CD14-positive monocyte (primary cell): Measurements from ENCODE around the gene WDR91. TPM values are rescaled to one million over a fixed set of nuclear protein-coding genes. Genes with fewer than 3 reads are reported as not detected.

Experiments used
- DNase-seq, 3 donors: peaks; one replicate each; pipeline ENCODE4 v3.0.0-alpha.2; 2011 to 2022
- H2AFZ ChIP-seq: 2 replicates; pipeline ENCODE4 v1.6.0; 2012; ENCODE audit warnings: mild to moderate bottlenecking, low read depth, low read length, inconsistent platforms; ENCODE audit not compliant: insufficient read depth, poor library complexity, severe bottlenecking
- H3K27ac ChIP-seq, 2 donors: 1 replicate in 1 of 2; 2 replicates in 1 of 2; pipeline ENCODE4 v1.5.1; 2012 to 2013; ENCODE audit warnings: low read length in 2 of 2, control low read depth in 1 of 2, inconsistent platforms in 1 of 2, low read depth in 1 of 2, mild to moderate bottlenecking in 1 of 2
- H3K27me3 ChIP-seq, 2 donors: one replicate each; pipeline versions ENCODE4 v1.6.0 to v1.6.1; 2011 to 2013; ENCODE audit warnings: low read length in 2 of 2; ENCODE audit not compliant: control insufficient read depth in 2 of 2, insufficient read depth in 2 of 2
- H3K36me3 ChIP-seq, 2 donors: replicated peaks in 1 of 2; 1 replicate in 1 of 2; 2 replicates in 1 of 2; pipeline versions ENCODE4 v1.5.1 to v1.6.1; 2012 to 2013; ENCODE audit warnings: low read length in 2 of 2, control low read depth in 1 of 2, inconsistent platforms in 1 of 2, mild to moderate bottlenecking in 1 of 2; ENCODE audit not compliant: insufficient read depth in 2 of 2, control insufficient read depth in 1 of 2
- H3K4me1 ChIP-seq, 2 donors: 1 replicate in 1 of 2; 2 replicates in 1 of 2; pipeline versions ENCODE4 v1.5.1 to v1.6.1; 2012 to 2013; ENCODE audit warnings: low read length in 2 of 2, control low read depth in 1 of 2, inconsistent platforms in 1 of 2, mild to moderate bottlenecking in 1 of 2, moderate library complexity in 1 of 2; ENCODE audit not compliant: insufficient read depth in 2 of 2, control insufficient read depth in 1 of 2
- H3K4me2 ChIP-seq: replicated peaks from 2 replicates; pipeline ENCODE3; 2012; ENCODE audit warnings: low read length, moderate library complexity, mild to moderate bottlenecking; ENCODE audit not compliant: poor library complexity, severe bottlenecking; ENCODE audit errors: extremely low read depth
- H3K4me3 ChIP-seq, 3 experiments: fragments of 200-600 bp in 1 of 3; sonication (generic) in 1 of 3; replicated peaks in 1 of 3; 1 replicate in 2 of 3; 2 replicates in 1 of 3; pipeline ENCODE4 v1.5.1; 2011 to 2013; ENCODE audit warnings: low read length in 3 of 3, mild to moderate bottlenecking in 3 of 3, control low read depth in 2 of 3, low read depth in 2 of 3, inconsistent platforms in 1 of 3, moderate library complexity in 1 of 3
- H3K79me2 ChIP-seq: 2 replicates; pipeline ENCODE4 v1.6.0; 2012; ENCODE audit warnings: mild to moderate bottlenecking, control low read depth, inconsistent platforms, low read length, moderate library complexity; ENCODE audit not compliant: insufficient read depth
- H3K9ac ChIP-seq: 2 replicates; pipeline ENCODE4 v1.6.0; 2017; ENCODE audit warnings: low read length, mild to moderate bottlenecking; ENCODE audit not compliant: insufficient read depth, poor library complexity, severe bottlenecking
- H3K9me3 ChIP-seq, 2 donors: replicated peaks in 1 of 2; 1 replicate in 1 of 2; 2 replicates in 1 of 2; pipeline versions ENCODE4 v1.5.1 to v1.6.1; 2012 to 2013; ENCODE audit warnings: low read length in 2 of 2, control low read depth in 1 of 2; ENCODE audit not compliant: control insufficient read depth in 1 of 2, insufficient read depth in 1 of 2
- H4K20me1 ChIP-seq: 2 replicates; pipeline ENCODE4 v1.6.0; 2012; ENCODE audit warnings: mild to moderate bottlenecking, low read length, control low read depth, moderate library complexity; ENCODE audit not compliant: insufficient read depth
- H3K27ac Mint-ChIP-seq, 7 donors: one replicate each; pipeline ENCODE4 v1.8.0; 2020; ENCODE audit warnings: mild to moderate bottlenecking in 7 of 7, mixed read lengths in 7 of 7, moderate library complexity in 6 of 7, inconsistent platforms in 2 of 7
- H3K27me3 Mint-ChIP-seq, 3 donors: one replicate each; pipeline ENCODE4 v1.8.0; 2021 to 2022; ENCODE audit warnings: low read depth in 3 of 3, mild to moderate bottlenecking in 3 of 3, mixed read lengths in 3 of 3, moderate library complexity in 3 of 3, inconsistent platforms in 1 of 3
- H3K36me3 Mint-ChIP-seq, 2 donors: one replicate each; pipeline ENCODE4 v1.8.0; 2020; ENCODE audit warnings: mixed read lengths in 2 of 2, inconsistent platforms in 1 of 2, mild to moderate bottlenecking in 1 of 2
- H3K4me1 Mint-ChIP-seq: one replicate; pipeline ENCODE4 v1.8.0; 2020; ENCODE audit warnings: mild to moderate bottlenecking, mixed read lengths
- H3K4me3 Mint-ChIP-seq, 2 donors: one replicate each; pipeline ENCODE4 v1.8.0; 2020; ENCODE audit warnings: mild to moderate bottlenecking in 2 of 2, mixed read lengths in 2 of 2, moderate library complexity in 1 of 2
- H3K9me3 Mint-ChIP-seq, 7 donors: one replicate each; pipeline ENCODE4 v1.8.0; 2020 to 2022; ENCODE audit warnings: mixed read lengths in 7 of 7, mild to moderate bottlenecking in 6 of 7, moderate library complexity in 6 of 7, inconsistent platforms in 2 of 7
- WGBS: methylation state at CpG from one replicate; pipeline ENCODE4 v1.1.5; 2013; ENCODE audit warnings: missing lambda C conversion rate; ENCODE audit not compliant: insufficient coverage; 5-methylcytosine and 5-hydroxymethylcytosine counted together
- intact Hi-C, 2 donors: fragments of 100-400 bp; cut with micrococcal nuclease; formaldehyde crosslinking; loops; one replicate each; pipeline versions ENCODE4 v1.15.0 to v1.15.1; 2023
- polyA plus RNA-seq, 3 donors: library from polyadenylated mRNA; depleted of rRNA in 1 of 3; unstranded in 2 of 3; stranded (reverse) in 1 of 3; fragments of 300-500 nt in 2 of 3; fragments of >200 nt in 1 of 3; fragmentation: Illumina TruSeq in 2 of 3; gene quantifications; 1 replicate in 2 of 3; 2 replicates in 1 of 3; pipeline ENCODE4 v1.2.3, GENCODE V29; 2012 to 2021
- TF ChIP-seq, protein P1 (sequence below): fragments of 200-600 bp; IDR thresholded peaks from one replicate; pipeline ENCODE4 v1.8.0; 2022; ENCODE audit warnings: antibody characterized with exemption, mild to moderate bottlenecking

The WDR91 gene
- polyA plus RNA-seq, 3 donors, result 2.5 to 35.0 (median 3.9) TPM

- Mint-ChIP-seq H3K9me3 (peaks cover 7 to 22% (median 18%) of the 10 kb centered on the region in 7 donors), H3K27me3 (peaks cover 0 to 7% (median 0%) of the 10 kb centered on the region in 3 donors), H3K4me3 (no peak overlapping the region), H3K4me1 (peaks cover 4% of the 10 kb centered on the region), H3K27ac (no peak overlapping the region), H3K36me3 (no peaks in the 10 kb centered on the region)
- Histone ChIP-seq H3K79me2 (no peaks in the 10 kb centered on the region), H3K9me3 (peaks cover 0 to 19% of the 10 kb centered on the region in 2 donors), H2AFZ (no peak overlapping the region), H3K4me1 (peaks cover 1 to 2% of the 10 kb centered on the region in 2 donors), H3K4me2 (no peak overlapping the region), H3K27ac (no peak overlapping the region), H3K36me3 (no peaks in the 10 kb centered on the region), H4K20me1 (no peaks in the 10 kb centered on the region), H3K9ac (no peak overlapping the region), H3K27me3 (no peaks in the 10 kb centered on the region), H3K4me3 (no peak overlapping the region)
- no peak for DNase-seq
- TF ChIP-seq, protein P1, sequence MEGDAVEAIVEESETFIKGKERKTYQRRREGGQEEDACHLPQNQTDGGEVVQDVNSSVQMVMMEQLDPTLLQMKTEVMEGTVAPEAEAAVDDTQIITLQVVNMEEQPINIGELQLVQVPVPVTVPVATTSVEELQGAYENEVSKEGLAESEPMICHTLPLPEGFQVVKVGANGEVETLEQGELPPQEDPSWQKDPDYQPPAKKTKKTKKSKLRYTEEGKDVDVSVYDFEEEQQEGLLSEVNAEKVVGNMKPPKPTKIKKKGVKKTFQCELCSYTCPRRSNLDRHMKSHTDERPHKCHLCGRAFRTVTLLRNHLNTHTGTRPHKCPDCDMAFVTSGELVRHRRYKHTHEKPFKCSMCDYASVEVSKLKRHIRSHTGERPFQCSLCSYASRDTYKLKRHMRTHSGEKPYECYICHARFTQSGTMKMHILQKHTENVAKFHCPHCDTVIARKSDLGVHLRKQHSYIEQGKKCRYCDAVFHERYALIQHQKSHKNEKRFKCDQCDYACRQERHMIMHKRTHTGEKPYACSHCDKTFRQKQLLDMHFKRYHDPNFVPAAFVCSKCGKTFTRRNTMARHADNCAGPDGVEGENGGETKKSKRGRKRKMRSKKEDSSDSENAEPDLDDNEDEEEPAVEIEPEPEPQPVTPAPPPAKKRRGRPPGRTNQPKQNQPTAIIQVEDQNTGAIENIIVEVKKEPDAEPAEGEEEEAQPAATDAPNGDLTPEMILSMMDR, result no peak
- intact Hi-C loops, result no loop called here
- WGBS, result no CpG with 5 or more reads among the region's 2 CpGs
These were observed 49.1 kb upstream of the WDR91 start for GRCh38 chr7:135260470-135260869.

DNA sequence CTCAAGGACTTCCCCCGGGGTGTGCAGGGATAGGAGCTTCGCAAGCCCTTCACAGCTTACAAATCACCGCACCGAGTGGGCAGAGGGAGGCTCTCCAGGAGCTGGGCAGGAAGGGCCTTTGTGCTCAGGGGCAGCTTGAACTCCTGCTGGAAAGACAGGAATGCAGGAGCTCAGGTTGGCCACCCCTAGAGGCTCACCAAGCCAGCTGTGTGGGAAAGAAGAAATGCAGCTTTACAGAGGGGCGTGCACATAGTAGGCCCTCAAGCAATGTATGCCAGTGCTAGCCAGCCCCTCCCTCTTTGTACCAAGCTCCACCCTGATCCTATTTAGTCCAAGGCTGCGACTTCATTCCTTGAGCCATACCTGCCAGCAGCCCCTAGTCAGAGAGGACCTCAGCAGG lies 48.4 kb upstream of the WDR91 start:
- H2AFZ ChIP-seq, result no peak overlapping the region
- H3K27ac Mint-ChIP-seq, result no peak overlapping the region
- H3K9me3 ChIP-seq, result peaks cover 0 to 19% of the 10 kb centered on the region in 2 donors
- 92% methylated on average over 4 of the region's 6 CpGs for WGBS
- H3K27ac ChIP-seq, result no peak overlapping the region
- no peak for DNase-seq
- no peaks in the 10 kb centered on the region for H3K36me3 Mint-ChIP-seq
- intact Hi-C loops, result no loop called here
- H3K9me3 Mint-ChIP-seq, result peaks cover 7 to 20% (median 16%) of the 10 kb centered on the region in 7 donors
- no peak overlapping the region for H3K4me3 ChIP-seq
- H3K4me2 ChIP-seq, result no peak overlapping the region
- no peak overlapping the region for H3K4me3 Mint-ChIP-seq
- peaks cover 0 to 7% (median 0%) of the 10 kb centered on the region in 3 donors for H3K27me3 Mint-ChIP-seq
- no peaks in the 10 kb centered on the region for H3K27me3 ChIP-seq
- no peak overlapping the region for H3K9ac ChIP-seq
- TF ChIP-seq, protein P1, result no peak
- H3K36me3 ChIP-seq, result no peaks in the 10 kb centered on the region
- H3K79me2 ChIP-seq, result no peaks in the 10 kb centered on the region
- peaks cover 9 to 10% of the 10 kb centered on the region in 2 donors for H3K4me1 ChIP-seq
- peaks cover 12% of the 10 kb centered on the region for H3K4me1 Mint-ChIP-seq
- H4K20me1 ChIP-seq, result no peaks in the 10 kb centered on the region
